ENCODE measurements around the gene GUCY1A1.
A peak's percentile ranks its signal among the peaks of the same experiment; 100 is the strongest.

The GUCY1A1 gene

GRCh38 chr4:155658681-155659064 lies 8.0 kb upstream of the GUCY1A1 start:
- no peak for TF ChIP-seq CTCF (conservative IDR thresholded peaks at IDR 0.05; ENCODE audit: low read depth)
- ChIA-PET CTCF (no interaction called here), POLR2A (ENCODE audit: low non-redundant PET) (no interaction called here)
- H3K27ac ChIP-seq, result no peak overlapping the region
- no peak for DNase-seq (ENCODE audit: low spot score)

GRCh38 chr4:155659176-155659575 lies 7.5 kb upstream of the GUCY1A1 start:
- no peak overlapping the region for H3K27ac ChIP-seq
- no peak for TF ChIP-seq CTCF (conservative IDR thresholded peaks at IDR 0.05; ENCODE audit: low read depth)
- ChIA-PET POLR2A (ENCODE audit: low non-redundant PET) (no interaction called here), CTCF (no interaction called here)
- DNase-seq (ENCODE audit: low spot score), result no peak

- ChIA-PET CTCF (no interaction called here), POLR2A (ENCODE audit: low non-redundant PET) (no interaction called here)
- H3K27ac ChIP-seq, result no peak overlapping the region
- no peak for TF ChIP-seq CTCF (conservative IDR thresholded peaks at IDR 0.05; ENCODE audit: low read depth)
- no peak for DNase-seq (ENCODE audit: low spot score)
Measured at GRCh38 chr4:155660436-155660835, 6.2 kb upstream of the GUCY1A1 start.

GRCh38 chr4:155665054-155665453 lies 1.6 kb upstream of the GUCY1A1 start:
- ChIA-PET CTCF (no interaction called here), POLR2A (ENCODE audit: low non-redundant PET) (no interaction called here)
- DNase-seq (ENCODE audit: low spot score), result no peak
- no peak overlapping the region for H3K27ac ChIP-seq
- TF ChIP-seq CTCF (conservative IDR thresholded peaks at IDR 0.05; ENCODE audit: low read depth), result no peak

- CTCF ChIA-PET, result interaction anchor here (0.6 kb wide), 2 partner anchors 776 to 1085 kb away, joined by 3 to 6 read pairs; no protein-coding TSS in a partner anchor
Measured at GRCh38 chr4:155667222-155667567, 547 bp downstream of the GUCY1A1 start.

GRCh38 chr4:155667568-155668511 lies 1.2 kb downstream of the GUCY1A1 start:
- CTCF ChIA-PET, result interaction anchor here (0.5 to 0.6 kb wide), 2 partner anchors 56 to 777 kb away, joined by 3 to 6 read pairs; no protein-coding TSS in a partner anchor
- TF ChIP-seq CTCF (conservative IDR thresholded peaks at IDR 0.05; ENCODE audit: low read depth), result no peak
- peak; percentile 8 for DNase-seq (ENCODE audit: low spot score)
- no peak overlapping the region for H3K27ac ChIP-seq
- POLR2A ChIA-PET (ENCODE audit: low non-redundant PET), result no interaction called here

More at GRCh38 chr4:155667222-155667567, 547 bp downstream of the GUCY1A1 start:
- H3K27ac ChIP-seq, result no peak overlapping the region
- POLR2A ChIA-PET (ENCODE audit: low non-redundant PET), result no interaction called here
- peak; percentile 9 for DNase-seq (ENCODE audit: low spot score)
- no peak for TF ChIP-seq CTCF (conservative IDR thresholded peaks at IDR 0.05; ENCODE audit: low read depth)

Data from RWPE1 (cell line).